Ovary (tissue), 9 donors: ENCODE measurements around the gene HIBADH. TPM values are rescaled to one million over a fixed set of nuclear protein-coding genes. Genes with fewer than 3 reads are reported as not detected.
A peak's percentile ranks its signal among the peaks of the same experiment; 100 is the strongest.
"Not testable (repeated sequence)": the region's sequence is repeated elsewhere in the genome, so short reads cannot be mapped to it uniquely, and the experiment has no call there.

Source experiments
- DNase-seq, 5 donors: peaks; one replicate each; pipeline ENCODE4 v3.0.0-alpha.2; 2019 to 2020
- H3K27ac ChIP-seq, 2 donors: fragments of 200-600 bp; one replicate each; pipeline versions ENCODE4 v1.5.1 to v1.8.0; 2019 to 2022
- H3K27me3 ChIP-seq: fragments of 200-600 bp; one replicate; pipeline ENCODE4 v1.8.0; 2022
- H3K36me3 ChIP-seq: fragments of 200-600 bp; sonication (generic); one replicate; pipeline ENCODE4 v1.5.1; 2019
- H3K4me1 ChIP-seq: one replicate; pipeline ENCODE4 v1.8.1; 2013; ENCODE audit warnings: mild to moderate bottlenecking, moderate library complexity; ENCODE audit not compliant: insufficient read depth
- H3K4me3 ChIP-seq: fragments of 200-600 bp; sonication (generic); one replicate; pipeline ENCODE4 v1.5.1; 2017
- H3K9me3 ChIP-seq, 2 donors: fragments of 200-600 bp in 1 of 2; sonication (generic) in 1 of 2; one replicate each; pipeline versions ENCODE4 v1.5.1 to v1.8.1; 2013 to 2019; ENCODE audit warnings: mild to moderate bottlenecking in 1 of 2, moderate library complexity in 1 of 2
- EP300 ChIP-seq: sonication (generic); formaldehyde crosslinking; IDR thresholded peaks from one replicate; pipeline ENCODE4 v1.6.1; 2017; ENCODE audit warnings: antibody characterized with exemption
- POLR2A ChIP-seq: fragments of 450-650 bp; IDR thresholded peaks from one replicate; pipeline ENCODE4 v1.6.1; 2017; ENCODE audit warnings: antibody characterized with exemption, mild to moderate bottlenecking, moderate library complexity
- WGBS, 3 donors: extraction: QIAGEN DNeasy Blood & Tissue Kit in 1 of 3; methylation state at CpG; one replicate each; pipeline versions ENCODE4 v1.1.5 to v1.1.7; 2013 to 2017; 5-methylcytosine and 5-hydroxymethylcytosine counted together
- intact Hi-C, 4 donors: fragments of 100-400 bp; cut with DNase I; formaldehyde crosslinking; loops; one replicate each; pipeline versions ENCODE4 v1.11.0 to v1.15.1; 2022 to 2023
- polyA plus RNA-seq, 2 donors: library from polyadenylated mRNA; stranded (reverse); fragments of 200-250 nt in 1 of 2; fragments of 350-450 nt in 1 of 2; fragmentation: Illumina TruSeq in 1 of 2; extraction: RNeasy Lipid Tissue Mini Kit (QIAGEN cat#74804) in 1 of 2; gene quantifications; one replicate each; pipeline ENCODE4 v1.2.3, GENCODE V29; 2013 to 2014
- total RNA-seq, 7 donors: library from RNA; depleted of rRNA in 2 of 7; stranded (reverse); fragments of >200 nt in 2 of 7; fragmentation: NEBNext Ultra II Directional in 3 of 7; extraction: Animal tissue kit (Norgen Biotek cat#: 25700) in 3 of 7; gene quantifications; one replicate each; pipeline versions ENCODE4 v1.1.0 to v1.2.4, GENCODE V29; 2016 to 2023
- TF ChIP-seq, protein P1 (sequence below), 3 donors: fragments of 450-650 bp in 2 of 3; fragments of 200-600 bp in 1 of 3; IDR thresholded peaks; one replicate each; pipeline versions ENCODE4 v1.5.1 to v1.8.0; 2016 to 2022; ENCODE audit warnings: antibody characterized with exemption in 3 of 3, mild to moderate bottlenecking in 1 of 3
- donor health status: DM: no; HTN: no; CAD: no; lungs with moderate emphysema.
- donor health status: DM: no; HTN: no; CAD: no.
- donor health status: Bipolar disorder and iron deficiency.
- donor health status: DM: yes; HTN: yes; CAD: no.
- donor health status: DM: no; HTN: no; CAD: no.
- donor health status: DM: yes; HTN: yes; CAD: no.

HIBADH gene
- total and polyA plus RNA-seq, 9 donors: 24.4 to 76.0 (median 36.9) TPM

- DNase-seq: no peak
- Histone ChIP-seq H3K27me3 (no peaks in the 10 kb centered on the region), H3K36me3 (no peaks in the 10 kb centered on the region), H3K4me1 (no peaks in the 10 kb centered on the region), H3K4me3 (no peak overlapping the region), H3K27ac (no peak overlapping the region), H3K9me3 (no peaks in the 10 kb centered on the region)
- intact Hi-C loops: loop anchor here in 2 of 4 donors (5.0 to 10.0 kb wide), 2 partner anchors 365 to 367 kb away; no protein-coding TSS in a partner anchor
- TF ChIP-seq, protein P1, sequence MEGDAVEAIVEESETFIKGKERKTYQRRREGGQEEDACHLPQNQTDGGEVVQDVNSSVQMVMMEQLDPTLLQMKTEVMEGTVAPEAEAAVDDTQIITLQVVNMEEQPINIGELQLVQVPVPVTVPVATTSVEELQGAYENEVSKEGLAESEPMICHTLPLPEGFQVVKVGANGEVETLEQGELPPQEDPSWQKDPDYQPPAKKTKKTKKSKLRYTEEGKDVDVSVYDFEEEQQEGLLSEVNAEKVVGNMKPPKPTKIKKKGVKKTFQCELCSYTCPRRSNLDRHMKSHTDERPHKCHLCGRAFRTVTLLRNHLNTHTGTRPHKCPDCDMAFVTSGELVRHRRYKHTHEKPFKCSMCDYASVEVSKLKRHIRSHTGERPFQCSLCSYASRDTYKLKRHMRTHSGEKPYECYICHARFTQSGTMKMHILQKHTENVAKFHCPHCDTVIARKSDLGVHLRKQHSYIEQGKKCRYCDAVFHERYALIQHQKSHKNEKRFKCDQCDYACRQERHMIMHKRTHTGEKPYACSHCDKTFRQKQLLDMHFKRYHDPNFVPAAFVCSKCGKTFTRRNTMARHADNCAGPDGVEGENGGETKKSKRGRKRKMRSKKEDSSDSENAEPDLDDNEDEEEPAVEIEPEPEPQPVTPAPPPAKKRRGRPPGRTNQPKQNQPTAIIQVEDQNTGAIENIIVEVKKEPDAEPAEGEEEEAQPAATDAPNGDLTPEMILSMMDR (IDR thresholded peaks at IDR 0.05): no peak
- TF ChIP-seq POLR2A (no peak), EP300 (no peak)
- WGBS, 3 donors: 70 to 80% (median 78%) methylated on average over 3 of the region's 3 CpGs
These were observed 83.1 kb downstream of the HIBADH start for GRCh38 chr7:27579565-27579964.

GRCh38 chr7:27578169-27578568 lies 84.5 kb downstream of the HIBADH start:
- not testable (repeated sequence) for DNase-seq, H3K4me1 ChIP-seq, H3K4me3 ChIP-seq, H3K36me3 ChIP-seq, H3K27me3 ChIP-seq, H3K9me3 ChIP-seq, H3K27ac ChIP-seq
- WGBS, 3 donors: 90 to 94% (median 93%) methylated on average over 7 of the region's 7 CpGs
- intact Hi-C loops: loop anchor here in 2 of 4 donors (5.0 to 10.0 kb wide), 2 partner anchors 363 to 366 kb away; no protein-coding TSS in a partner anchor

DNA sequence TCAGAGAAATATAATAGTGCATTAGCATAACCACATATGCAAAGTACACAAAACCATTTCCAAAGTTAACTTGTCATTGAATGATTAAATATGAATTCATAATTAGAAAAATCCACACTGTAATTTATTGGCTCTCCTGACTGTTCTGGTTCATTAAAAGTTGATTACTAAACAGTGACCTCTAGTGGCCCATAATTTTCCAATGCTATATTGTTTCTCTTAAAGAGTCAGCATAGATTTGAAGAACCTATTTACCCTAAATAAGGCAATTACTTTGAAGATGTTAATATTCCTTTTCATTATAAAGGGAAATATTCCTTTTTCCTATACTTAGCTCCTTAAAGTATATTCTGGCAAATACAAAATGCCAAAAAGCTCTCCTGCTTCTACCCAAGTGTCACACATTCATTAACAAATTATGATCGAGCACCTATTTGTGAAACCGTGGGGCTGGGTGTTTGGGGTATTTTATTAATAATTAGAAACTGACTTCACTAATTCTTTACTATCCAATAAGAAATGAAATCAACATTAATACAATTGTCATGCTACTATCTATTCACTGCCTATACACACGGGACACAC lies 86.2 kb downstream of the HIBADH start:
- intact Hi-C loops: loop anchor here in 2 of 4 donors (5.0 to 10.0 kb wide), 2 partner anchors 362 to 364 kb away; no protein-coding TSS in a partner anchor
- Histone ChIP-seq H3K9me3 (no peaks in the 10 kb centered on the region), H3K4me1 (no peaks in the 10 kb centered on the region), H3K27me3 (no peaks in the 10 kb centered on the region), H3K27ac (no peak overlapping the region), H3K4me3 (no peak overlapping the region), H3K36me3 (no peaks in the 10 kb centered on the region)
- no peak for TF ChIP-seq EP300
- no peak for TF ChIP-seq POLR2A
- TF ChIP-seq, protein P1 (IDR thresholded peaks at IDR 0.05): peak in 2 of 3 donors; percentile 17 to 36
- DNase-seq: no peak
- 84 to 87% (median 86%) methylated on average over 3 of the region's 3 CpGs for WGBS, 3 donors

- Histone ChIP-seq H3K27ac (no peak overlapping the region), H3K9me3 (no peaks in the 10 kb centered on the region), H3K4me1 (no peaks in the 10 kb centered on the region), H3K4me3 (no peak overlapping the region), H3K36me3 (no peaks in the 10 kb centered on the region), H3K27me3 (no peaks in the 10 kb centered on the region)
- 50 to 58% (median 52%) methylated on average over 3 of the region's 3 CpGs for WGBS, 3 donors
- TF ChIP-seq, protein P1 (IDR thresholded peaks at IDR 0.05): no peak
- no peak for TF ChIP-seq POLR2A
- TF ChIP-seq EP300: no peak
- intact Hi-C loops: loop anchor here in 2 of 4 donors (5.0 to 10.0 kb wide), 2 partner anchors 361 to 363 kb away; no protein-coding TSS in a partner anchor
- DNase-seq: no peak
These were observed 87.1 kb downstream of the HIBADH start for GRCh38 chr7:27575613-27576012.

- intact Hi-C loops: no loop called here
- no peaks in the 10 kb centered on the region for H3K27me3 ChIP-seq
- H3K36me3 ChIP-seq: no peaks in the 10 kb centered on the region
- no peak overlapping the region for H3K4me3 ChIP-seq
- DNase-seq: no peak
- no peak overlapping the region for H3K27ac ChIP-seq
- H3K4me1 ChIP-seq: no peaks in the 10 kb centered on the region
- no peaks in the 10 kb centered on the region for H3K9me3 ChIP-seq
- TF ChIP-seq, protein P1 (IDR thresholded peaks at IDR 0.05): no peak
- TF ChIP-seq EP300 (no peak), POLR2A (no peak)
These were observed 93.6 kb downstream of the HIBADH start for GRCh38 chr7:27569106-27569505.
